ENCODE data around the gene ALDH18A1.

The ALDH18A1 gene

DNA sequence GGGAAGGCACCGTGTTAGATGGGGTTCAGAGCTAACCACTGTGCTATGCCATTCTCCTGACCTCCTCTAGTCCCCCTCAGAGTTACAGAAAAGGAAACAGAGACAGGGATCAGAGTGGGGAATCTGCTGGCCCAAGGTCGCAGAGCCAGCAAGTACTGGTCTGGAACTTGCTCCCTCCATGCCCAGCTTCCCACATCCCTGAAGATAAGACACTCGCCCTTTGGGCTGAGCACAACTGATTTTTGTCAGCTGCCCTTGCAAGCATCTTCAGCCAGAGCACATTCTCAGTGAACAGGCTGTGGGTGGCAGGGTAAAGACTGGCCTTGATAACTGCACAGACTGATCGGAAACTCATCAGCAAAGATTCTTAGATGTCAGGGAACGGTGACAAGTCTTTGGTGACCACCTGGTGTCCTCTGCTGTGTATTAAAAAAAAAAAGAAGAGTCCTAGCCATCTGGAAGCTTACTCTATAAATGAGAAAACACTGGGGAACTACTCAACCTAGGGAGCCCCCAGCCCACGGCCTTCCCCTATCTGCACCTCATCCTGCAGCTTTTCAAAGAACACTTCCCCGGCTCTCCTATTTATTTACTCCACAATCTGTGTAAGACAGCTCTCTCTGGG lies 94.1 kb downstream of the ALDH18A1 start:
- no peak for TF ChIP-seq CTCF (IDR thresholded peaks at IDR 0.05; ENCODE audit: low read depth, low read length)
- no peak for DNase-seq (ENCODE audit: extremely low read depth, low read depth)

GRCh38 chr10:95561864-95562177 lies 94.7 kb downstream of the ALDH18A1 start:
- DNase-seq (ENCODE audit: extremely low read depth, low read depth) = no peak
- TF ChIP-seq CTCF (IDR thresholded peaks at IDR 0.05; ENCODE audit: low read depth, low read length) = no peak

DNA sequence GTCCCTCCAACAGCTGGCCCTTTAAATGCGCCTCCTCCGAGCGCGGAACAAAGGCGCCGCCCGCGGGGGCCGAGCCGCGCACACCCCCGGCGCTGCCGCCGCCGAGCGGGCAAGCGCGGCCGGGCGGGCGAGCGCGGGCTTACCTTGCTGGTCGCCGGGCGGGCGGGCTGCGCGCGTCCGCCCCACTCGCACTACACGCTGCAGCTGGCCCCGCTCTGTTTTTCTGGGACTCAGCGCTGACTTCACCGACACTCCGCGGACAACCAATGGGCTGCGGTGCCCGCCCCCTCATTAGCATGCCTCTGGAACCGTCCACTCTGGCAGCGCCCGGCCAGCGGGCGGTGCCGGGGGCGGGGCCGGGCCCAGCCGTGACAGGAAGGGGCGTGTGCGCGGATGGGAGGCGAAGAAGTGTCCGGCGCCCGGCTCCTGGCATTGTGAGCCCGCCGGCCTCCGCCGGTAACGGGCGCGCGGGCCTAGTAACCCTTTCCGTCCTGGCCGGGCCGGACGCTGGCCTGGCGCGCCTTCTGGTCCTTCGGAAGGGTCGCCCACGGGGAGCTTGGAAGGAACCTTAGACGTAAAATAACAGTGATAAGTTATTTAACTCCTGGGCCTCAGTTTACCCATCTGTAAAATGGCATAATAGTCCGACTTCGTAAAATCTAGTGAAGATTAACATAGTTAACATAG lies 95.2 kb downstream of the ALDH18A1 start, which contains the start of gene SORBS1:
Gene SORBS1 (minus strand): TSS at position 195 of the 687 bp plus-strand sequence. CDS start 120,236 bp downstream, outside the sequence.
- TF ChIP-seq CTCF (IDR thresholded peaks at IDR 0.05; ENCODE audit: low read depth, low read length) = no peak

DNA sequence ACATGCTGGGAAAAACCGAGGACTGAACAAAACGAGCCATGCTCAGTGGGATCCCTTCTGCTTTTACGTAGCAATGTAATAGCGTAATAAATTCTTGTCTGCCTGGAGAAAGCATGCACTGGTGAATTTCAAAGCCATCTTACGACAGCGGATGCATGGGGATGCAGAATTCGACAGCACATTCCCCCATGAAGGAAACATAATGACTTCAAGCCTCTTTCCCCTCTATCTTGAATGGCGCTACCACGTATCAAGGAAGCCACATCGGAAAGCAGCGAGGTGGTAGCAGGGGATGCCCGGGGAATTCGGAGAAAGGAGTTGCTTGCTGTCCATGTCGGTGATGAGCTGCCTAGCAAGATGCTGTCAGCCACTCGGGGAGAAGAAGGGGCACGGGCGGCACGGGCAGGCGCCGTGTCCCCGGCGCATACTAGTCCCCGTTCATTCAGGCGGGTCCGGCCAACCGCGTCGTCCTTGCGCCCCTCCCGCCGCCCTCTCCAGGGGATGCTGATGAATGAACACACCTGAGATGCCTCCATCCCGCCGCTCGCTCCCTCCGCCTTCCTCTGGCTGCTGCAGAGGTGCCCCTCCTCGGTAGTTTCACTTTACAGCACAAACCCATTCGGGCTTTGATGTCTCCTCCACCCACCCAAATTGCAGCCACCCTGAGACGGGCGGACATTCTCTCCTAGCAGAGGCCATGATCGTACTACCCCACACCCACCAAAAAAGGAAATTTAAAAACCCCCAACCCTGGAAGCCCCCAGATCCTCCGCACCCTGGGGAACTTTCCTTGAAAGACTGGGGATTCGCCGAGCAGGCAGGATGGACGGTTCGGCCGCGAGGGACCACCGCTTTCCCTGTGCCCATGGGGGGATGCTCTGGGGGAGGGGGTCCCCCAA lies 96.0 kb downstream of the ALDH18A1 start:
- no peak for TF ChIP-seq CTCF (IDR thresholded peaks at IDR 0.05; ENCODE audit: low read depth, low read length)
- no peak for DNase-seq (ENCODE audit: extremely low read depth, low read depth)

More for the DNA sequence above, 95.2 kb downstream of the ALDH18A1 start, which contains the start of gene SORBS1:
- DNase-seq (ENCODE audit: extremely low read depth, low read depth) = peak; percentile 71

DNA sequence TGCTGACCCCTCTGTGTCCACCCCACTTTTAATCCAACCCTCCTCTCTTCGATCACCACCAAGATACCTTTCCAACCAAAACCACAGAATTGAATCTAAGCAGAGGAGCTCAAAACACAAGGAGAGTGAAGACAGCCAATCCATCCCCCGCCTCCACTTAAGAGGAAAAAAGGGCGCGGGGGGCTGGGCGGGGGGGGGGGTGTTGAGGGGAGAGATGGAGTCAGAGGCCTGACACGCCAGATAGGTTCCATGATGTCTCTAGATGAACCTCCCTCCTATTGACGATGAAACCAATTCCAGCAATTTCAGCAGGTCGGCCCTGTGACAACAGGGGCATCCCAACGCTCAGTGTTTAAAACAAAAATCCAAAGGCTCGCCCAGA lies 96.6 kb downstream of the ALDH18A1 start:
- DNase-seq (ENCODE audit: extremely low read depth, low read depth) = no peak
- TF ChIP-seq CTCF (IDR thresholded peaks at IDR 0.05; ENCODE audit: low read depth, low read length) = no peak

- DNase-seq (ENCODE audit: extremely low read depth, low read depth) = no peak
- TF ChIP-seq CTCF (IDR thresholded peaks at IDR 0.05; ENCODE audit: low read depth, low read length) = no peak
These were observed 97.0 kb downstream of the ALDH18A1 start for GRCh38 chr10:95559471-95559870.

Measured in AG09319 (cell line).